Heart left ventricle (tissue), 13 donors: ENCODE measurements around the gene COL27A1.

ENCODE experiments used
- POLR2A ChIP-seq, 2 donors: fragments of 450-650 bp; IDR thresholded peaks; one replicate each; pipeline ENCODE4 v1.6.1; 2017; ENCODE audit warnings: antibody characterized with exemption in 2 of 2, mild to moderate bottlenecking in 2 of 2, moderate library complexity in 2 of 2
- TF ChIP-seq, protein P1 (sequence below), 12 donors: fragments of 200-600 bp; sonication (generic) in 4 of 12; IDR thresholded peaks; one replicate each; pipeline versions ENCODE4 v1.5.0 to v1.8.0; 2018 to 2022; ENCODE audit warnings: antibody characterized with exemption in 12 of 12, mild to moderate bottlenecking in 5 of 12
- donor health status: ischemic (EF 13 %, LVEDD 7.1; RV severe dilation, severe dysfunction).
- donor health status: DM: no; HTN: yes; CAD: no.
- donor health status: DM: no; HTN: no; CAD: no.
- donor health status: ischemic (EF 25% LVEDD 6.9; RV normal size, moderate dysfunction).
- donor health status: ischemic (EF 25% LVEDD 5.7; RV mildly dilated, moderate dysfunction).
- donor health status: ischemic (EF 35%, LVEDD 5.7; RV mildly dilated, moderate dysfunction).
- donor health status: nonischemic (EF 11% LVEDD 7.7; RV severe dilation, severe dysfunction).
- donor health status: DM: yes; HTN: yes; CAD: no.
- donor health status: PGD.
- donor health status: ischemic (EF 29% LVEDD 5.4; RV normal size, mild dysfunction).
- donor health status: nonischemic (EF 23%, LVEDD 6.1; RV moderate dilation, normal function).

DNA sequence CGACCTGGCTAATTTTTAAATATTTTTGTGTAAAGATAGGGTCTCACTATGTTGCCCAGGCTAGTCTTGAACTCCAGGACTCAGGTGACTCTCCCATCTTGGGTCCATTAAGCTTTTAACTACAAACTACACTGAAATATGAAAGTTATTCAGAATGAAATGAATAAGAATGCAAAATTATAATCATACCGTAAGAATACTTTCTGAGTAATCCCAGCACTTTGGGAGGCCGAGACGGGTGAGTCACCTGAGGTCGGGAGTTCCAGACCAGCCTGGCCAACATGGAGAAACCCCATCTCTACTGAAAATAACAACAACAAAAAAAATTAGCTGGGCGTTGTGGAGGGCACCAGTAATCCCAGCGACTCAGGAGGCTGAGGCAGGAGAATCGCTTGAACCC lies 166.4 kb downstream of the COL27A1 start:
- TF ChIP-seq, protein P1, sequence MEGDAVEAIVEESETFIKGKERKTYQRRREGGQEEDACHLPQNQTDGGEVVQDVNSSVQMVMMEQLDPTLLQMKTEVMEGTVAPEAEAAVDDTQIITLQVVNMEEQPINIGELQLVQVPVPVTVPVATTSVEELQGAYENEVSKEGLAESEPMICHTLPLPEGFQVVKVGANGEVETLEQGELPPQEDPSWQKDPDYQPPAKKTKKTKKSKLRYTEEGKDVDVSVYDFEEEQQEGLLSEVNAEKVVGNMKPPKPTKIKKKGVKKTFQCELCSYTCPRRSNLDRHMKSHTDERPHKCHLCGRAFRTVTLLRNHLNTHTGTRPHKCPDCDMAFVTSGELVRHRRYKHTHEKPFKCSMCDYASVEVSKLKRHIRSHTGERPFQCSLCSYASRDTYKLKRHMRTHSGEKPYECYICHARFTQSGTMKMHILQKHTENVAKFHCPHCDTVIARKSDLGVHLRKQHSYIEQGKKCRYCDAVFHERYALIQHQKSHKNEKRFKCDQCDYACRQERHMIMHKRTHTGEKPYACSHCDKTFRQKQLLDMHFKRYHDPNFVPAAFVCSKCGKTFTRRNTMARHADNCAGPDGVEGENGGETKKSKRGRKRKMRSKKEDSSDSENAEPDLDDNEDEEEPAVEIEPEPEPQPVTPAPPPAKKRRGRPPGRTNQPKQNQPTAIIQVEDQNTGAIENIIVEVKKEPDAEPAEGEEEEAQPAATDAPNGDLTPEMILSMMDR (IDR thresholded peaks at IDR 0.05): no peak
- no peak for TF ChIP-seq POLR2A (IDR thresholded peaks at IDR 0.05)
